HepG2 (cell line): ENCODE measurements around the gene HHIPL1. TPM values are rescaled to one million over a fixed set of nuclear protein-coding genes. Genes with fewer than 3 reads are reported as not detected.

Experiments used
- ATAC-seq: fragments of 200-7000 bp; cut with Tn5 transposase; 3 replicates; pipeline ENCODE4 v1.9.1; 2020; ENCODE audit warnings: mild to moderate bottlenecking, moderate library complexity
- BruUV-seq: library from RNA; stranded (reverse); fragments of 400-500 nt; replicated peaks from 2 replicates; lab custom pipeline; 2021; lab: Mats Ljungman, UMichigan
- CTCF ChIA-PET: fragments of 300-600 bp; formaldehyde crosslinking; extraction: SDS; loops from one replicate; lab custom pipeline; 2021; ENCODE audit warnings: low total read pairs, inconsistent platforms, low intra/inter-chr PET ratio; lab: Yijun Ruan, JAX
- POLR2A ChIA-PET: fragments of 350-600 bp; sonication (Branson Sonifier 250); formaldehyde crosslinking; loops from one replicate; lab custom pipeline; 2020; ENCODE audit warnings: antibody characterized with exemption, inconsistent platforms; lab: Yijun Ruan, JAX
- DNase-seq: peaks from one replicate; pipeline ENCODE4 v3.0.0-alpha.2; 2015; ENCODE audit warnings: low spot score
- FAIRE-seq: peaks from 3 replicates; lab custom pipeline; 2011; peaks lifted over from hg19 to GRCh38; lab: Jason Lieb, UNC
- H2AFZ ChIP-seq: one replicate; pipeline ENCODE4 v1.6.1; 2011; ENCODE audit warnings: low read length, inconsistent platforms
- H3K27ac ChIP-seq: fragments of 300-600 bp; 3 replicates; pipeline ENCODE4 v1.8.0; 2011; ENCODE audit warnings: mixed run types, mild to moderate bottlenecking, mixed read lengths, low read length, inconsistent platforms; ENCODE audit not compliant: insufficient read depth; ENCODE audit errors: extremely low read length
- H3K27me3 ChIP-seq, 2 experiments: fragments of 200-600 bp in 1 of 2; 2 replicates in 1 of 2; 3 replicates in 1 of 2; pipeline versions ENCODE4 v1.6.0 to v1.8.0; 2011; ENCODE audit warnings: low read length in 2 of 2, mild to moderate bottlenecking in 2 of 2, moderate library complexity in 2 of 2, inconsistent platforms in 1 of 2; ENCODE audit not compliant: insufficient read depth in 2 of 2, control insufficient read depth in 1 of 2
- H3K36me3 ChIP-seq, 2 experiments: fragments of 200-600 bp in 1 of 2; replicated peaks in 1 of 2; 2 replicates in 1 of 2; 3 replicates in 1 of 2; pipeline versions ENCODE4 v1.5.1 to v1.8.0; 2011; ENCODE audit warnings: low read length in 2 of 2, inconsistent platforms in 1 of 2; ENCODE audit not compliant: insufficient read depth in 2 of 2, control insufficient read depth in 1 of 2
- H3K4me1 ChIP-seq: 2 replicates; pipeline ENCODE4 v1.5.1; 2012; ENCODE audit warnings: low read length, inconsistent platforms; ENCODE audit not compliant: insufficient read depth
- H3K4me2 ChIP-seq: 2 replicates; pipeline ENCODE4 v1.6.0; 2011; ENCODE audit warnings: low read depth, low read length, inconsistent platforms
- H3K4me3 ChIP-seq, 3 experiments: fragments of 200-600 bp in 1 of 3; sonication (generic), shearing (Covaris generic) in 1 of 3; replicated peaks in 1 of 3; 2 replicates each; pipeline ENCODE4 v1.5.1; 2011 to 2016; ENCODE audit warnings: low read length in 3 of 3, inconsistent platforms in 2 of 3, low read depth in 2 of 3, mild to moderate bottlenecking in 2 of 3, control low read depth in 1 of 3, mixed read lengths in 1 of 3; ENCODE audit not compliant: insufficient read depth in 1 of 3
- H3K79me2 ChIP-seq: one replicate; pipeline ENCODE4 v1.6.1; 2011; ENCODE audit warnings: low read length, inconsistent platforms; ENCODE audit not compliant: insufficient read depth
- H3K9ac ChIP-seq: 2 replicates; pipeline ENCODE4 v1.6.0; 2011; ENCODE audit warnings: mild to moderate bottlenecking, low read depth, low read length, inconsistent platforms; ENCODE audit not compliant: insufficient read depth
- H3K9me3 ChIP-seq: 2 replicates; pipeline ENCODE4 v1.5.1; 2012; ENCODE audit warnings: mild to moderate bottlenecking, low read length
- H4K20me1 ChIP-seq: 2 replicates; pipeline ENCODE4 v1.6.0; 2011; ENCODE audit warnings: inconsistent platforms, mild to moderate bottlenecking, low read length, moderate library complexity; ENCODE audit not compliant: insufficient read depth
- AFF4 ChIP-seq: sonication (generic); formaldehyde crosslinking; IDR thresholded peaks from 2 replicates; pipeline ENCODE4 v1.4.0; 2020; ENCODE audit warnings: missing genetic modification reagents
- AKAP8 ChIP-seq: sonication (generic); formaldehyde crosslinking; IDR thresholded peaks from 2 replicates; pipeline ENCODE4 v1.5.1; 2020; ENCODE audit warnings: mild to moderate bottlenecking, missing genetic modification reagents
- ETS1 ChIP-seq: sonication (generic); formaldehyde crosslinking; IDR thresholded peaks from 2 replicates; pipeline ENCODE4 v1.4.0; 2020; ENCODE audit warnings: missing genetic modification reagents
- SMAD3 ChIP-seq: sonication (generic); formaldehyde crosslinking; IDR thresholded peaks from 2 replicates; pipeline ENCODE4 v1.4.0; 2020; ENCODE audit warnings: missing genetic modification reagents
- ZNF335 ChIP-seq: sonication (generic); formaldehyde crosslinking; IDR thresholded peaks from 2 replicates; pipeline ENCODE4 v1.4.0; 2020; ENCODE audit warnings: missing genetic modification reagents
- ZNF557 ChIP-seq: sonication (generic); formaldehyde crosslinking; IDR thresholded peaks from 2 replicates; pipeline ENCODE4 v1.4.0; 2020; ENCODE audit warnings: missing genetic modification reagents
- ZNF576 ChIP-seq: sonication (generic); formaldehyde crosslinking; IDR thresholded peaks from 2 replicates; pipeline ENCODE4 v1.4.0; 2020; ENCODE audit warnings: mild to moderate bottlenecking, missing genetic modification reagents
- ZSCAN9 ChIP-seq: IDR thresholded peaks from 2 replicates; pipeline ENCODE4 v1.6.1; 2016; ENCODE audit warnings: borderline replicate concordance
- WGBS: methylation state at CpG from one replicate; pipeline ENCODE4 v1.1.6; 2017; ENCODE audit warnings: low lambda C conversion rate; 5-methylcytosine and 5-hydroxymethylcytosine counted together
- in situ Hi-C: cut with HindIII; loops from 2 replicates; pipeline ENCODE4 v1.10.0; 2017; ENCODE audit warnings: low pct_unique_long_range_greater_than_20kb; ENCODE audit not compliant: extremely low pct_ligation_motif_present
- intact Hi-C: fragments of 100-400 bp; cut with micrococcal nuclease; formaldehyde crosslinking; loops from one replicate; pipeline ENCODE4 v1.10.0; 2022; ENCODE audit not compliant: unreplicated experiment
- polyA plus RNA-seq, 8 experiments: library from polyadenylated mRNA; depleted of rRNA in 3 of 8; stranded (reverse) in 7 of 8; unstranded in 1 of 8; fragments of >200 nt; fragmentation: Illumina TruSeq in 4 of 8; extraction: Trizol in 4 of 8; gene quantifications; 2 replicates each; pipeline versions ENCODE4 v1.2.1 to v1.2.3, GENCODE V29; 2011 to 2016; ENCODE audit warnings: low read depth in 4 of 8, missing spikeins in 1 of 8, mixed read lengths in 1 of 8; ENCODE audit not compliant: insufficient read depth in 1 of 8
- total RNA-seq, 5 experiments: library from RNA; depleted of rRNA; stranded (reverse); fragments of >200 nt; fragmentation: Illumina TruSeq; extraction: Trizol; gene quantifications; 2 replicates each; pipeline ENCODE4 v1.2.3, GENCODE V29; 2016; ENCODE audit warnings: low read depth in 1 of 5
- TF ChIP-seq, protein P1 (sequence below): sonication (generic); formaldehyde crosslinking; IDR thresholded peaks from 2 replicates; pipeline ENCODE4 v1.5.1; 2020; ENCODE audit warnings: missing genetic modification reagents, mild to moderate bottlenecking, borderline replicate concordance
- TF ChIP-seq, protein P2 (sequence below): sonication (generic); formaldehyde crosslinking; IDR thresholded peaks from 2 replicates; pipeline ENCODE4 v1.4.0; 2020; ENCODE audit warnings: mild to moderate bottlenecking, missing genetic modification reagents
- TF ChIP-seq, protein P3 (sequence below): sonication (generic); formaldehyde crosslinking; IDR thresholded peaks from 2 replicates; pipeline ENCODE4 v1.4.0; 2020; ENCODE audit warnings: missing genetic modification reagents; ENCODE audit errors: not compliant biosample characterization
- TF ChIP-seq, protein P4 (sequence below): IDR thresholded peaks from 2 replicates; pipeline ENCODE4 v1.6.1; 2016; ENCODE audit warnings: missing compliant biosample characterization, missing genetic modification reagents, borderline replicate concordance

HHIPL1 gene
- total and polyA plus RNA-seq, 2 of the 13 experiments (the other 11 are each of a cell fraction or from before 2014, with no cell fraction given) = not detected

DNA sequence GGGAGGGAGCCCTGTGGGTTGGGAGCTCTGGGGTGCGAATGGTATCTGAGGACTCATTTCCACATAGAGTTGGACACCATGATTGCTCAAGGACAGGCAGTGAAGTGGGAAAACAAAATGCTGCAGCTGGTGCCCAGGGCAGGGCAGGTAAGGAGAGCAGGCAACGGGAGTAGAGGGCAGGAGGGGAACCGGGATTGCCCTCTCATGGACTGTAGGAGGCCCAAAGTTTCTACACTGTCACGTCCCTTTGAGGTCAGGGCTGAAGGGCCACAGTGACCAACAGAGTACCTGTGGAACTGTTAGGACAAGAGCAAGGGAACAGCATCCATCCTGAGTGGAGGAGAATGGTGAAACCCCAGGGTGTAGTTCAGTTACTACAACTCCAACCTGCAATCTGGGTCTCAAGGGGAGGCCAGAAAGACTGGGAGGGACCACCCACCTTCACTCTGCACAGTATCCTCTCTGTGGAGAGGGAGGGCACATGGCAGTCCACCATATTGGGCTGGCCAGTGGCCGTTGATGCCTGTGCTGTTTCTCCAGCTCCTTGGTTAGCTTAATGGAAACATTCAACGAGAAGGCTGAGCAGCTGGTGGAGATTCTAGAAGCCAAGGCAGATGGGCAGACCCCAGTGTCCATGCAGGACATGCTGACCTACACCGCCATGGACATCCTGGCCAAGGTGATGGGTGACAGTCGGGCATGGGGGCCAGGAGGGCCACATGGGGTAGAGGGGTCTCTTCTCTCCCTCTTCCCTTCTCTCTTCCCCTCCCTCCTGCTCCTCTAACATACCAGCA, 61.4 kb downstream of the HHIPL1 start:
- CTCF ChIA-PET = no interaction called here
- FAIRE-seq (no peak), DNase-seq (no peak), ATAC-seq (no peak)
- Histone ChIP-seq H3K9ac (no peak overlapping the region), H4K20me1 (no peaks in the 10 kb centered on the region), H3K4me2 (no peak overlapping the region), H3K4me1 (no peaks in the 10 kb centered on the region), H3K9me3 (peaks cover 16% of the 10 kb centered on the region), H3K27me3 (no peaks in the 10 kb centered on the region; a peak in 1 of 5 replicates), H3K27ac (no peak overlapping the region), H3K36me3 (no peaks in the 10 kb centered on the region), H2AFZ (no peak overlapping the region), H3K79me2 (no peaks in the 10 kb centered on the region), H3K4me3 (no peak overlapping the region)
- in situ Hi-C loops = no loop called here
- WGBS = 7% methylated on average over 8 of the region's 8 CpGs
- POLR2A ChIA-PET = no interaction called here
- BruUV-seq = no TSS peak
- intact Hi-C loops = no loop called here
- no peak for TF ChIP-seq ETS1 (CRISPR knock-in tag)
- TF ChIP-seq, protein P1, sequence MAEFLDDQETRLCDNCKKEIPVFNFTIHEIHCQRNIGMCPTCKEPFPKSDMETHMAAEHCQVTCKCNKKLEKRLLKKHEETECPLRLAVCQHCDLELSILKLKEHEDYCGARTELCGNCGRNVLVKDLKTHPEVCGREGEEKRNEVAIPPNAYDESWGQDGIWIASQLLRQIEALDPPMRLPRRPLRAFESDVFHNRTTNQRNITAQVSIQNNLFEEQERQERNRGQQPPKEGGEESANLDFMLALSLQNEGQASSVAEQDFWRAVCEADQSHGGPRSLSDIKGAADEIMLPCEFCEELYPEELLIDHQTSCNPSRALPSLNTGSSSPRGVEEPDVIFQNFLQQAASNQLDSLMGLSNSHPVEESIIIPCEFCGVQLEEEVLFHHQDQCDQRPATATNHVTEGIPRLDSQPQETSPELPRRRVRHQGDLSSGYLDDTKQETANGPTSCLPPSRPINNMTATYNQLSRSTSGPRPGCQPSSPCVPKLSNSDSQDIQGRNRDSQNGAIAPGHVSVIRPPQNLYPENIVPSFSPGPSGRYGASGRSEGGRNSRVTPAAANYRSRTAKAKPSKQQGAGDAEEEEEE (CRISPR knock-in tag) = no peak
- TF ChIP-seq, protein P2, sequence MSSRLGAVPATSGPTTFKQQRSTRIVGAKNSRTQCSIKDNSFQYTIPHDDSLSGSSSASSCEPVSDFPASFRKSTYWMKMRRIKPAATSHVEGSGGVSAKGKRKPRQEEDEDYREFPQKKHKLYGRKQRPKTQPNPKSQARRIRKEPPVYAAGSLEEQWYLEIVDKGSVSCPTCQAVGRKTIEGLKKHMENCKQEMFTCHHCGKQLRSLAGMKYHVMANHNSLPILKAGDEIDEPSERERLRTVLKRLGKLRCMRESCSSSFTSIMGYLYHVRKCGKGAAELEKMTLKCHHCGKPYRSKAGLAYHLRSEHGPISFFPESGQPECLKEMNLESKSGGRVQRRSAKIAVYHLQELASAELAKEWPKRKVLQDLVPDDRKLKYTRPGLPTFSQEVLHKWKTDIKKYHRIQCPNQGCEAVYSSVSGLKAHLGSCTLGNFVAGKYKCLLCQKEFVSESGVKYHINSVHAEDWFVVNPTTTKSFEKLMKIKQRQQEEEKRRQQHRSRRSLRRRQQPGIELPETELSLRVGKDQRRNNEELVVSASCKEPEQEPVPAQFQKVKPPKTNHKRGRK (CRISPR knock-in tag) = no peak
- no peak for TF ChIP-seq ZSCAN9 (CRISPR knock-in tag)
- TF ChIP-seq, protein P3, sequence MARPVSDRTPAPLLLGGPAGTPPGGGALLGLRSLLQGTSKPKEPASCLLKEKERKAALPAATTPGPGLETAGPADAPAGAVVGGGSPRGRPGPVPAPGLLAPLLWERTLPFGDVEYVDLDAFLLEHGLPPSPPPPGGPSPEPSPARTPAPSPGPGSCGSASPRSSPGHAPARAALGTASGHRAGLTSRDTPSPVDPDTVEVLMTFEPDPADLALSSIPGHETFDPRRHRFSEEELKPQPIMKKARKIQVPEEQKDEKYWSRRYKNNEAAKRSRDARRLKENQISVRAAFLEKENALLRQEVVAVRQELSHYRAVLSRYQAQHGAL (CRISPR knock-in tag) = no peak
- TF ChIP-seq AFF4 (CRISPR knock-in tag) = no peak
- TF ChIP-seq, protein P4, sequence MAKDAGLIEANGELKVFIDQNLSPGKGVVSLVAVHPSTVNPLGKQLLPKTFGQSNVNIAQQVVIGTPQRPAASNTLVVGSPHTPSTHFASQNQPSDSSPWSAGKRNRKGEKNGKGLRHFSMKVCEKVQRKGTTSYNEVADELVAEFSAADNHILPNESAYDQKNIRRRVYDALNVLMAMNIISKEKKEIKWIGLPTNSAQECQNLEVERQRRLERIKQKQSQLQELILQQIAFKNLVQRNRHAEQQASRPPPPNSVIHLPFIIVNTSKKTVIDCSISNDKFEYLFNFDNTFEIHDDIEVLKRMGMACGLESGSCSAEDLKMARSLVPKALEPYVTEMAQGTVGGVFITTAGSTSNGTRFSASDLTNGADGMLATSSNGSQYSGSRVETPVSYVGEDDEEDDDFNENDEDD (CRISPR knock-in tag) = no peak
- TF ChIP-seq ZNF557 = no peak
- no peak for TF ChIP-seq ZNF576 (CRISPR knock-in tag)
- no peak for TF ChIP-seq SMAD3 (CRISPR knock-in tag)
- TF ChIP-seq ZNF335 (CRISPR knock-in tag) = no peak
- no peak for TF ChIP-seq AKAP8 (CRISPR knock-in tag)
